22Rv1 (cell line): ENCODE data around the gene DISC1.

Experiments used
- H3K27ac ChIP-seq: fragments of 450-650 bp; 2 replicates; pipeline ENCODE4 v1.5.1; 2017
- ZFX ChIP-seq: fragments of 450-650 bp; IDR thresholded peaks from 2 replicates; pipeline ENCODE4 v1.6.1; 2017; ENCODE audit warnings: antibody characterized with exemption, borderline replicate concordance
- TF ChIP-seq, protein P1 (sequence below): fragments of 450-650 bp; IDR thresholded peaks from 2 replicates; pipeline ENCODE4 v1.5.1; 2017; ENCODE audit warnings: mild to moderate bottlenecking

Gene DISC1

DNA sequence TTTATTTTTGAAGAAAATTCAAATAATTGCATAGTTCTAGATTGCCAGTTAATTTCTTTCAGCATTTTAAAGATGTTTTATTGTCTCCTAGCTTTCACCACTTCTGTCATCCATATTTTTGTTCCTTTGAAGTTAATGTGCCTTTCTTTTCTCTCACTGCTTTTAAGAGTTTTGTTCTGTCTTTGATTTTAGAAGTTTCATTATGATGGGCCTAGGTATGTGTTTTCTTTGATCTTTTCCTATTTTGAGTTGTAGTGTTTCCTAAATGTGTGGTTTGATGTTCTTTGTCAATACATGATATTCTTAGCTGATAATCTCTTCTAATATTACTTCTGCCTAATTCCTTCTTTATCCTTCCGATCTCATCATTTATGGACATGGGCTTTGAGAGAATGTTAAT, 378.7 kb downstream of the DISC1 start:
- no peak overlapping the region for H3K27ac ChIP-seq
- no peak for TF ChIP-seq ZFX
- TF ChIP-seq, protein P1, sequence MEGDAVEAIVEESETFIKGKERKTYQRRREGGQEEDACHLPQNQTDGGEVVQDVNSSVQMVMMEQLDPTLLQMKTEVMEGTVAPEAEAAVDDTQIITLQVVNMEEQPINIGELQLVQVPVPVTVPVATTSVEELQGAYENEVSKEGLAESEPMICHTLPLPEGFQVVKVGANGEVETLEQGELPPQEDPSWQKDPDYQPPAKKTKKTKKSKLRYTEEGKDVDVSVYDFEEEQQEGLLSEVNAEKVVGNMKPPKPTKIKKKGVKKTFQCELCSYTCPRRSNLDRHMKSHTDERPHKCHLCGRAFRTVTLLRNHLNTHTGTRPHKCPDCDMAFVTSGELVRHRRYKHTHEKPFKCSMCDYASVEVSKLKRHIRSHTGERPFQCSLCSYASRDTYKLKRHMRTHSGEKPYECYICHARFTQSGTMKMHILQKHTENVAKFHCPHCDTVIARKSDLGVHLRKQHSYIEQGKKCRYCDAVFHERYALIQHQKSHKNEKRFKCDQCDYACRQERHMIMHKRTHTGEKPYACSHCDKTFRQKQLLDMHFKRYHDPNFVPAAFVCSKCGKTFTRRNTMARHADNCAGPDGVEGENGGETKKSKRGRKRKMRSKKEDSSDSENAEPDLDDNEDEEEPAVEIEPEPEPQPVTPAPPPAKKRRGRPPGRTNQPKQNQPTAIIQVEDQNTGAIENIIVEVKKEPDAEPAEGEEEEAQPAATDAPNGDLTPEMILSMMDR, result no peak

DNA sequence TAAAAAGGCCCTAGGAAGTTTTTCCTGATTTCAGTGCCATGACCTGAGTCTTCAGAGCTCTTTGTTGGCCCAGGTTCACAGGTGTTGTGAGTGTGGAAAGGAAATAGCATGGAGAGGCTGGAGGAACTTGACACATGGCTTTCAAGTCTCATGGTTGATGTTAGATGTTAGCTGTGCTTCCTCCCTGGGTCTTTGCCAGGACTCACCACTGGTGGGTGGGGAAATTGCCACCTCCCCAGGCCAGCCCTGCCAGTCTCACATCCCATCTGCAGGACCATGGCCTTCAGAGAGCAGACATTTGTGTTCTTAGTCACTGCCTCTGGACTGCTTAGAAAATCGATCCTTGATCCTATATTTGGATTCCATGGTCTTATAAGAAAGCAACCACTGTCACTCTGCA, 383.2 kb downstream of the DISC1 start:
- TF ChIP-seq, protein P1, result no peak
- no peak for TF ChIP-seq ZFX
- no peak overlapping the region for H3K27ac ChIP-seq

DNA sequence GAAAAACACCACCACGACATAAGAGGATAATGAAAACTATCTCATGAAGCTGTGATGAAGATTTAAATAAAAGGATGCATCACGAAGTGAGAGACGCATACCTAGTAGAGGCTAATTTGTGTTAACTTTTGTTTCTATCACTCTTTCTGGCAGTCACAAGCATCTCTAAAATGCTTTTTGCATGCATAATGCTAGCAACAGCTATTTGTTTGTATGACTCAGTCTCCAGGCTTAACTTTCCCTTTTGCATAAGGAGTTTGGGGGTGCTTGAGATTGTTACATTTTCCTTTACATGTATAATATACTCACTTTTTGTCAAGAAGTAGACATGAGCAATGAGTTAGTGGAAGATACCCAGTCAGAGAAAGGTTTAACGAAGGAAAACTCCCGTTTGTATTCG, 385.4 kb downstream of the DISC1 start:
- no peak for TF ChIP-seq ZFX
- TF ChIP-seq, protein P1, result no peak
- no peak overlapping the region for H3K27ac ChIP-seq

DNA sequence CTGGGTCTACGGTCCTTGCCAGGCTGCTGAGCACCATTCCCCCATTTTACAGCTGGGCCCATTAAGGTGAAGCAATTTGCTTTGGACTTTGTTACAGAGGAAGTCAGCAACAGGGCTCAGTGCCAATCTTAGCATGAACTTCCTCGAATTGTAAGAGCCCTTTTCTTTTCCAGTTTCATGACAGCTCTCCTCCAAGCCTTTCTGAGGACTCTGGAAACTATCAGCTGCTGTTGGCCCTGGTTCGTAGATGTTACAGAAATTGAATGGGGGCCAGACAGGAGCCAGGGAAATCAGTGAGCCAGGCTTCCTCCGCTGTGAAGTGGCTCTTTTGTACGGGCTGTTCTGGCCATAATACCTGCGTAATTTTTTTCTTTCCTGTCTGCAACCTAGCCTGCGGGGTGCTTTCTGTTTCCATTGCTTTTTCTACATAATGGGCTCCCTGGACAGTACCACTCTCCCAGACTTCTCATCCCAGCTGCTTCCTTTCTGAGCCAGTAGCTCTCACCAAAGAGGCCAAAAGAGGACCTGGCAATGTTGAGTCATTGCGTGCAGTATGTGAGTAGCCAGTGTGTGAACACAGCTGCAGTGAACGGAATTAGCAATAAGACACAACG, 386.3 kb downstream of the DISC1 start:
- TF ChIP-seq, protein P1, result no peak
- TF ChIP-seq ZFX, result no peak
- no peak overlapping the region for H3K27ac ChIP-seq

DNA sequence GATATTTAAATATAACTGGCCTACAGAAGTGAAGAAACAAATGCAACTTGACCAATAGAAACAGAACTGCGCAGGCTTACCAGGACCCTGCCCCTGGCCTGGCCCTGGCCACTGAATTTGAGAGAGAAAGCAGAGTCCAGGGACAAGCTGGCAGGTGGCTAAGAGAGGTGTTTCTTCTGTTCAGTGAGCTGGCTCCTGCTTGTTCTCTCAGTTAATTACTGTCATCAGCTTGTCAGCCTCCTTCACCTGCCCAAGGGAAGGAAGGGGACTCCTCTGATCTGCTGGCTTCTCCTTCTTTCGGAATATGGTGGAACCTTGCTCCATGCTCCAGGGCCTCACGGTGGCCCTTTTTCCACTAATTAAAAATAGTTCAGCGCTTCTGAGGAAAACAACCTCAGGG, 388.4 kb downstream of the DISC1 start:
- TF ChIP-seq, protein P1, result no peak
- TF ChIP-seq ZFX, result no peak
- H3K27ac ChIP-seq, result no peak overlapping the region

DNA sequence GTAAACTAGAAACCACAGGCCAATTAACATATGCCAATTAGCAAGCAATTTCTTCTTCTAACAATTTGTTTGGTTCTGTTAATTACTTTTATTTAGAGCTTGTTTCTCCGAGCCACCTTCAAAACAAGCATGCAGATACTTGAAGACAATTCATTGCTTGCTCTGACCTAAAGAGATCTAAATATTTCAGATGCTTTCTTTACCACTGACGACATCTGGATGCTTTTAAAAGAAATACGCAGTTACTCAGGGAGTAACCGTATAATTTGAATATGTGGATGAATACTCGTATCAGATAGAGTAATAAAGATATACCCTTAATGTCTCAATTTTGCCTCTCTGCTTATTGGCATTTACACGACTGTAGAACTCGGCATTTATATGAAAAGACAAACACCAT, 390.0 kb downstream of the DISC1 start:
- no peak overlapping the region for H3K27ac ChIP-seq
- TF ChIP-seq ZFX, result no peak
- TF ChIP-seq, protein P1, result no peak

DNA sequence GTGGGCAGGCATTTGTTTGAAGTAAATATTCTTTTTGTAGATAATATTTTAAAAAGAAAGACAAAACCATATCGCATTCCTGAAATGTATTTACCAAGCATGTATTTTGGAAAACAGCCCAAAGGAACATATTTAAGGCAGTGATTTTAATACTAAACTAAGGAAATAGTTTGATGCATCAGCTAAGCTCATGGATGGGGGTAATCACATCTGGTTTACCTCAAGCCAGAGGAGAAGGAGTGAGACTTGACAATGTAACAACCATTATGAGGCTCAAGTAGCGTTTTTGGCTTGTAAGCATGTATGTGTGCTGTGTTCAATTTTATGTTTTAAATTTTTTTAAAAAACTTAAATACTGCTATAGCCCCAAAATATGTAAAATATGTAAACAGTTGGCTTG, 390.5 kb downstream of the DISC1 start:
- H3K27ac ChIP-seq, result no peak overlapping the region
- TF ChIP-seq ZFX, result no peak
- TF ChIP-seq, protein P1, result no peak
